Loucy (cell line): ENCODE results near the gene SIPA1.

Experiments used
- H2AFZ ChIP-seq: fragments of 200-600 bp; sonication (generic); 2 replicates; pipeline ENCODE4 v1.6.0; 2016; ENCODE audit warnings: antibody characterized with exemption, mild to moderate bottlenecking, low read length, moderate library complexity
- H3F3A ChIP-seq: fragments of 200-600 bp; 2 replicates; pipeline ENCODE4 v1.6.0; 2016; ENCODE audit warnings: antibody characterized with exemption, low read depth, mild to moderate bottlenecking
- H3K27me3 ChIP-seq: fragments of 200-600 bp; sonication (generic); 2 replicates; pipeline ENCODE4 v1.6.1; 2014; ENCODE audit warnings: low read length, mild to moderate bottlenecking; ENCODE audit not compliant: insufficient read depth, poor library complexity, severe bottlenecking
- H3K36me3 ChIP-seq: fragments of 200-600 bp; sonication (generic); 2 replicates; pipeline ENCODE4 v1.6.1; 2016; ENCODE audit warnings: low read length; ENCODE audit not compliant: insufficient read depth
- H3K4me1 ChIP-seq: fragments of 200-600 bp; sonication (generic); 2 replicates; pipeline ENCODE4 v1.5.1; 2014; ENCODE audit warnings: low read length, mild to moderate bottlenecking; ENCODE audit not compliant: insufficient read depth, poor library complexity, severe bottlenecking
- H3K4me2 ChIP-seq: fragments of 200-600 bp; sonication (generic); 2 replicates; pipeline ENCODE4 v1.6.0; 2014; ENCODE audit warnings: antibody characterized with exemption, low read length, low read depth, mild to moderate bottlenecking; ENCODE audit not compliant: poor library complexity, severe bottlenecking
- H3K4me3 ChIP-seq: fragments of 200-600 bp; sonication (generic); 2 replicates; pipeline ENCODE4 v1.5.1; 2014; ENCODE audit warnings: low read length, mild to moderate bottlenecking, mixed read lengths; ENCODE audit not compliant: poor library complexity, severe bottlenecking
- H3K79me2 ChIP-seq: fragments of 200-600 bp; sonication (generic); 2 replicates; pipeline ENCODE4 v1.6.1; 2014; ENCODE audit warnings: low read length; ENCODE audit not compliant: insufficient read depth
- H3K9ac ChIP-seq: fragments of 200-600 bp; sonication (generic); 2 replicates; pipeline ENCODE4 v1.6.0; 2014; ENCODE audit warnings: mild to moderate bottlenecking, low read depth, low read length, moderate library complexity; ENCODE audit not compliant: poor library complexity, severe bottlenecking
- H3K9me2 ChIP-seq: fragments of 200-600 bp; sonication (generic); replicated peaks from 2 replicates; pipeline ENCODE4 v1.6.1; 2016; ENCODE audit warnings: low read depth, low read length, mixed read lengths
- H3K9me3 ChIP-seq: fragments of 200-600 bp; sonication (generic); 2 replicates; pipeline ENCODE4 v1.6.1; 2014; ENCODE audit warnings: mild to moderate bottlenecking, antibody characterized with exemption, low read length, low read depth; ENCODE audit not compliant: insufficient read depth
- H4K20me1 ChIP-seq: fragments of 200-600 bp; sonication (generic); 2 replicates; pipeline ENCODE4 v1.6.0; 2014; ENCODE audit warnings: antibody characterized with exemption, low read length, mild to moderate bottlenecking; ENCODE audit not compliant: insufficient read depth, poor library complexity, severe bottlenecking
- CTCF ChIP-seq: fragments of 200-600 bp; sonication (generic); conservative IDR thresholded peaks from 2 replicates; pipeline ENCODE4 v1.5.1; 2014; ENCODE audit warnings: mild to moderate bottlenecking, antibody characterized with exemption, low read length
- EZH2phosphoT487 ChIP-seq: fragments of 200-600 bp; IDR thresholded peaks from 2 replicates; pipeline ENCODE4 v1.6.1; 2018; ENCODE audit warnings: antibody characterized with exemption, mild to moderate bottlenecking, moderate library complexity, borderline replicate concordance

SIPA1 gene

GRCh38 chr11:65637794-65638419 is at the start of gene SIPA1:
SIPA1 (plus strand) TSS chr11:65638101; CDS start chr11:65640922, 2,821 bp downstream.
- no peaks in the 10 kb centered on the region for H3F3A ChIP-seq
- H3K4me3 ChIP-seq, result peak within 1 kb of the TSS; percentile 83
- peaks cover 37% of the 10 kb centered on the region for H3K4me1 ChIP-seq
- no peaks in the 10 kb centered on the region for H3K27me3 ChIP-seq
- no peaks in the 10 kb centered on the region for H3K9me3 ChIP-seq
- peak within 1 kb of the TSS; percentile 76 for H3K9ac ChIP-seq
- peak within 1 kb of the TSS; percentile 80 for H3K4me2 ChIP-seq
- peaks cover 28% of the 10 kb centered on the region; the same call in 1 of the 2 replicates for H3K36me3 ChIP-seq
- H2AFZ ChIP-seq, result peak within 1 kb of the TSS; percentile 50; the same call in 1 of the 2 replicates
- H3K79me2 ChIP-seq, result peaks cover 20% of the 10 kb centered on the region; the same call in 1 of the 2 replicates
- H4K20me1 ChIP-seq, result no peaks in the 10 kb centered on the region
- TF ChIP-seq CTCF (peak; percentile 19; the same call in 1 of the 2 replicates), EZH2phosphoT487 (no peak)
- no peaks in the 10 kb centered on the region for H3K9me2 ChIP-seq

GRCh38 chr11:65588199-65589054 is 49.5 kb upstream of the SIPA1 start:
- Histone ChIP-seq H3K27me3 (no peaks in the 10 kb centered on the region), H3K4me1 (peaks cover 20% of the 10 kb centered on the region), H3K4me3 (no peak overlapping the region), H3K4me2 (peak overlapping the region; percentile 38), H3F3A (no peaks in the 10 kb centered on the region), H3K9ac (peak overlapping the region; percentile 55), H3K9me2 (no peaks in the 10 kb centered on the region), H3K9me3 (no peaks in the 10 kb centered on the region), H2AFZ (no peak overlapping the region), H3K36me3 (no peaks in the 10 kb centered on the region), H3K79me2 (no peaks in the 10 kb centered on the region), H4K20me1 (peaks cover 2% of the 10 kb centered on the region)
- TF ChIP-seq EZH2phosphoT487, result no peak
- TF ChIP-seq CTCF, result peak; percentile 82

GRCh38 chr11:65589444-65590239 is 48.3 kb upstream of the SIPA1 start:
- H3K36me3 ChIP-seq, result no peaks in the 10 kb centered on the region
- peak overlapping the region; percentile 55 for H3K9ac ChIP-seq
- H3K4me1 ChIP-seq, result peaks cover 20% of the 10 kb centered on the region
- H3K4me2 ChIP-seq, result peak overlapping the region; percentile 46
- no peaks in the 10 kb centered on the region for H3F3A ChIP-seq
- H3K9me3 ChIP-seq, result no peaks in the 10 kb centered on the region
- H2AFZ ChIP-seq, result no peak overlapping the region
- TF ChIP-seq EZH2phosphoT487 (no peak), CTCF (no peak)
- no peaks in the 10 kb centered on the region for H3K9me2 ChIP-seq
- H3K27me3 ChIP-seq, result no peaks in the 10 kb centered on the region
- H3K4me3 ChIP-seq, result no peak overlapping the region
- H3K79me2 ChIP-seq, result no peaks in the 10 kb centered on the region
- peaks cover 2% of the 10 kb centered on the region for H4K20me1 ChIP-seq
